NCI-H1105 treated with DMSO at 0.1 percent for 48 hours (cell line): ENCODE results near the gene COQ10A.
"Not testable (repeated sequence)": the region's sequence is repeated elsewhere in the genome, so short reads cannot be mapped to it uniquely, and the experiment has no call there.

Experiments used
- DNase-seq: peaks from one replicate; lab custom pipeline; 2025; lab: John Stamatoyannopoulos, UW

The COQ10A gene

DNA sequence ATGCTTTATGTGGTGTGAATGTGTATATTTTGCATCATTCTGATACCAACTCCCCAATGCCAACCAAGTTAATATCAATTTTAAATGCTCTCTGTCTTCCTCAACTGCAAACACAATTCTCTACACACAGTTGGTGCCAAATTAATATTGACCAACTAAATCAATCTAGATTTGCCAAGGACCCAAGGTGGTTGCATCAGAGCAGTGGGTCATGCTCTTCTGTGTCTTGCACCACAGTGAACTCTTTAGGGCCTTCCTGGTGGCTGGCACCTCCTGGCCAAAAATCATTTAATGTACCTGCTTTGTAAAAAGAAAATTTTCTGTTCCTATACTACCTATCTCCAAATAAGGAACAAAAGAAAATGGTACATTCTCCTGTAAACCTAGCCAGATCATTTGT lies 14.1 kb downstream of the COQ10A start:
- DNase-seq: no peak

- no peak for DNase-seq
These were observed 15.3 kb downstream of the COQ10A start for GRCh38 chr12:56282030-56282429.

- DNase-seq: no peak
These were observed 15.8 kb downstream of the COQ10A start for GRCh38 chr12:56282579-56282978.

- not testable (repeated sequence) for DNase-seq
These were observed 17.5 kb downstream of the COQ10A start for GRCh38 chr12:56284263-56284662.

- DNase-seq: no peak
These were observed 19.5 kb downstream of the COQ10A start for GRCh38 chr12:56286044-56286830.

- DNase-seq: no peak
These were observed 22.1 kb downstream of the COQ10A start for GRCh38 chr12:56288705-56289387.

- no peak for DNase-seq
These were observed 27.1 kb downstream of the COQ10A start for GRCh38 chr12:56293795-56294194.

- no peak for DNase-seq
These were observed 29.6 kb downstream of the COQ10A start for GRCh38 chr12:56296295-56296694.

GRCh38 chr12:56297400-56297799 lies 30.7 kb downstream of the COQ10A start:
- DNase-seq: no peak

DNA sequence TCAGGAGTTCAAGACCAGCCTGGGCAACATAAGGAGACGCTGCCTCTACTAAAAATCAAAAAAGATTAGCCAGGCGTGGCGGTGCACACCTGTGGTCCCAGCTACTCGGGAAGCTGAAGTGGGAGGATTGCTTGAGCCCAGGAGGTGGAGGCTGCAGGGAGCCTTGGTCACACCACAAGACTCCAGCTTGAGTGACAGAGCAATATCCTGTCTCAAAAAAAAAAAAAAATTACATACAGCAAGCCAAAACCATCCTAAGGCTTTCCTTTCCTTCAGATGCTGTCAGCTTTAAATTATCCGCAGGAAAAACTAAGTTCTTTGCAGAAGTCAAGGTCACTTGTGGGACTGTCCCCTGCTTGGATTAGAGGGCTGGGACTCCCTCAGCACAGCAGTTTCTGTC lies 32.1 kb downstream of the COQ10A start:
- no peak for DNase-seq

GRCh38 chr12:56299308-56299852 lies 32.6 kb downstream of the COQ10A start:
- DNase-seq: no peak

DNA sequence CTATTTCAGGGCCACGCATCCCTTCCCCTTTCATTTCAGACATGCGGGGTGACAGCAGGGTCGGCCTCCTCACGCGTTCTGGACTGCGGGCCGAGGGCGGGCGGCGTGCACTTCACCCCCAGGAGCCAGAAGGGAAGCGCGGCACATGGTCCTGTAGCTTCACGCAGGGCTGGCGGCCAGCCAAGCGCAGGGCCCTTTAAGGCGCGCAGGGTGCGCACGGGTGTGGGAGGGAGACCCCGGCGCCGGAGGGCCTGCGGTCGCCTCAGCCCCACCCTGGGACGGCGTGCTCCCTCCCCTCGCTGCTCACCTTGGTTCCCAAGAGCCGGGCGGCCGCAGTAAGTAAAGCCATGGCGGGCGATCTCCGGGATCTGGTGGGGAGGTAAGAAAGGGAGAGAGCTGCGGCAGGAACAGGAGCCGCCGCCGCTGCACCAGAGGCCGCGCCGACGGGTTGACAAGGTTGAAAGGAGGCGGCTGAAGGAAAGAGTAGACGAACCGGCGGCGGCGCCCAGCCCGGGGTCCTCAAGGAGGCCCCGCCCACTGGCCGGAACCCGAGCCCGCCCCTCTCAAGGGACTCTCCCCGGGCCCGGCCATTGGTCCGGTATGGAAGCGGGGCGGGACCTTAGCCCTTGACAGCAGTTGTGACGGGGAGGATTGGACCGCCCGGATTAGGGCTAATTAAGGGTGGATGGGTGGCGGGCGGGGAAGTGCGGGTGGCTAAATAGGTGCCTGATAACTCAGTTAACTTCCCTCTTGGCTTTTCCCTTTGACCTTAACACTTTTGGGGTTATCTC lies 33.3 kb downstream of the COQ10A start, which contains the start of gene CS:
CS (minus strand) TSS at position 478 of the 791 bp plus-strand sequence; CDS start at position 349, 129 bp downstream.
- peak; percentile 89 for DNase-seq

DNA sequence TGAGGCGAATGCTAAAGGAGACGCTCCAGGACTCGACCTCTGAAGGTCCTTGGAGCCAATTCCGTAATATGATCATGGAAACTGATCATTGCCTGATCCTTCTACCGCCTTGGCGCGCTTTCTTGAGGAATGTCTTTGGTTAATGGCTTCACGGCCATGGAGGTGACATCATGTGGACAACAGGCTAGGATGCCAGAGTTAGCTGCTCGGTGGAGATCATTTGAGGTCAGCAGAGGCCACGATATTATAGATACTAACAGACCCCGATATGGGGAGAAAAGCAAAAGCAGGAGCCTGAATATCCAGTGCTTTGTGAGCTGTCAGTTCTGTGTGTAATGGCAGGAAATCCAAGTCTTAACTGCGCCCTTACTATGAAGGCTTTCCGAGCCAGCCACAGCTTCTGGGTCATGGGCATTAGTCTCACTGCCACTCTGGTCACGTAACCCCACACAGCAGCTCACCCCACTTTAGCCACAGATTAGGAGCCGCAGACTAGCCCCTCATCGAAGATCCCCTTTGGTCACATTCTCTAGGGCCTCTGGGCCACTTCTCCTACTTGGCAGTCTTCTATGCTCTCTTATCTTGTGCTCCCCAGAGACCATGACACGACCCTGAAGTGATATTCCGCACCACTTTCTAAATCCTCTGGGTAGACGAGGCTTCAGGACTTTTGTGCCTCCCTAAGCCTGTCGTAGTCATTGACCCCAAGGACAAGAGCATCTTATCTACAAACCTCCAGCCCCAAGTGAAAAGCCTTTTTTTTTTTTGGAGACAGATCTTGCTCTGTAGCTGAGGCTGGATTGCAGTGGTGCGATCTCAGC lies 34.1 kb downstream of the COQ10A start:
- no peak for DNase-seq

DNA sequence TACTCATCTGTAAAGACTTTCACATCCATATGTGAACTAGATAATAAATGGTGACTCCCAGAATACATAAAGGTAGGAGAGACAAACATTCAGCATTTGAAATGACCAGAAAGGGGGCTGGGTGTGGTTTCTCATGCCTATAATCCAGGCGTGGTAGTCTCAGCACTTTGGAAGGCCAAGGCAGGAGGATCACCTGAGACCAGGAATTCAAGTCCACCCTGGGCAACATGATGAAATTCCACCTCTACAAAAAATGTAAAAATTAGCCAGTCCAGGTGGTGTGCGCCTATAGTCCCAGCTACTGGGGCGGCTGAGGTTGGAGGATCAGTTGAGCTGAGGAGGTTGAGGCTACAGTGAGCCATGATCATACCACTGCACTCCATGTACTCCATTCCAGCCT lies 37.5 kb downstream of the COQ10A start:
- DNase-seq: no peak

DNA sequence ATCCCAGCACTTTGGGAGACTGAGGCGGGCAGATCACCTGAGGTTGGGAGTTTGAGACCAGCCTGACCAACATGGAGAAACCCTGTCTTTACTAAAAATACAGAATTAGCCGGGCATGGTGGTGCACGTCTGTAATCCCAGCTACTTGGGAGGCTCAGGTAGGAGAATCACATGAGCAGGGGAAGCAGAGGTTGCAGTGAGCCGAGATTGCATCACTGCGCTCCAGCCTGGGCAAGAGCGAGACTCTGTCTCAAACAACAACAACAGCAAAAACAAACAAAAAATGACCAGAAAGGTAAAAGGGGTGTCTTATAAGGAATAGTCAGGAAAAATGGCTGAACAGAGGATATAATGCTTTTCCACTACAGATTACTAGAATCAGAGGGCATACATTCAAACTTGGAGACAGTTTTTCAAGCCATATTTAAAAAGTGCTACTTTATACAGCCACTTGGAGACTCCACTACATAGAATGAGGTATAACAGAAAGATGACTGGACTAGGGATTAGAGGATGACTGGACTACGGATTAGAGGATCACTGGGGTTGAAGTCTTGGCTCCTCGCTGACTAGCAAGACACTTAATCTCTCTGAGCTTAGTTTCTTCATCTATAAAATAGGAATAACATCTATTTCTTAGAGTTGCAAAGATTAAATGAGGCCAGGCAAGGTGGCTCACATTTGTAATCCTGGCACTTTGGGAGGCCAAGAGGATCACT lies 38.3 kb downstream of the COQ10A start:
- no peak for DNase-seq

DNA sequence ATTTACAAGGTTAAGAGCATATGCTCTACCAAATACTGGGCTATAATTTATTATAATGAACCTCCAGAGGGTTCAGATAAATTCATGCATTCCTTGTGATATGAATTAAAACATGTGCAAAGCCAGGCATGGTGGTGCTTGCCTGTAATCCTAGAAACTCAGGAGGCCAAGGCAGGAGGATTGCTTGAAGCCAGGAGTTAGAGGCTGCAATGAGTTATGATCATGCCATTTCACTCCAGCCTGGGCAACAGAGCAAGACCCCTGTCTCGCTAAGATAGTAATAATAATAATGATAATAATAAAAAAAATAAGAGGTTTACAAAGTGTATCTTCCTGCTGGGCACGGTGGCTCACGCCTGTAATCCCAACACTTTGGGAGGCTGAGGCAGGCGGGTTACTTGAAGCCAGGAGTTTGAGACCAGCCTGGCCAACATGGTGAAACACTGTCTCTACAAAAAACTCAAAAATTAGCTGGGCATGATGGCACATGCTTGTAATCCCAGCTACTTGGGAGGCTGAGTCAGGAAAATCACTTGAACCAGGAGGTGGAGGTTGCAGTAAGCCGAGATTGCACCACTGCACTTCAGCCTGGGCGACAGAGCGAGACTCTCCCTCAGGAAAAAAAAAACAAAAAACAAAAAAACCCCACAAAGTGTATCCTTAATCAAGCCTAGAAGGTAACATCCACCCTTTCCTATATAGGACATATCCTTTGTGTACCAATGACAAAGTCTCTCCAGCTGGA lies 40.7 kb downstream of the COQ10A start:
- DNase-seq: no peak

GRCh38 chr12:56308714-56309113 lies 42.0 kb downstream of the COQ10A start:
- DNase-seq: no peak

DNA sequence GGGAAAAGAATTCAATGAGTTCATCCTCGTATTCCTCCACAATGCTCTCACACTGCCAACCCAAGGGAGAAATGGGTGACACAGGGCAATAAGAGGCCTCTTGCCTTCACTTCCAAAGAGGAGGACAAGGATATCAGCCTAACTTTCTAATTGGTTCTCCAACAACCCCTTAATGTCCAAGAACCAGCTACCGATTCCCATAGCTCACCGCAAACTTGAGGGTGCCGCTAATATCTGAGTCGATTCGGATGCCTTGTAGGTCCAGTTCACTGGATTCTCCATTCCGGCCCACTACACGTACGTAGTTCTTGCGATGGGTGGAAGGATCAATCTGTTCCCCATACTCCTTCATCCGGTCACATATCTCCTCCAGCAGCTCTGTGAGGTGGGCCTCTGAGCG lies 44.3 kb downstream of the COQ10A start:
- DNase-seq: no peak

- no peak for DNase-seq
These were observed 48.5 kb downstream of the COQ10A start for GRCh38 chr12:56315249-56315621.
